ENCODE results near the gene GBP1. TPM values are rescaled to one million over a fixed set of nuclear protein-coding genes. Genes with fewer than 3 reads are reported as not detected.
A peak's percentile ranks its signal among the peaks of the same experiment; 100 is the strongest.

GBP1 gene, protein sequence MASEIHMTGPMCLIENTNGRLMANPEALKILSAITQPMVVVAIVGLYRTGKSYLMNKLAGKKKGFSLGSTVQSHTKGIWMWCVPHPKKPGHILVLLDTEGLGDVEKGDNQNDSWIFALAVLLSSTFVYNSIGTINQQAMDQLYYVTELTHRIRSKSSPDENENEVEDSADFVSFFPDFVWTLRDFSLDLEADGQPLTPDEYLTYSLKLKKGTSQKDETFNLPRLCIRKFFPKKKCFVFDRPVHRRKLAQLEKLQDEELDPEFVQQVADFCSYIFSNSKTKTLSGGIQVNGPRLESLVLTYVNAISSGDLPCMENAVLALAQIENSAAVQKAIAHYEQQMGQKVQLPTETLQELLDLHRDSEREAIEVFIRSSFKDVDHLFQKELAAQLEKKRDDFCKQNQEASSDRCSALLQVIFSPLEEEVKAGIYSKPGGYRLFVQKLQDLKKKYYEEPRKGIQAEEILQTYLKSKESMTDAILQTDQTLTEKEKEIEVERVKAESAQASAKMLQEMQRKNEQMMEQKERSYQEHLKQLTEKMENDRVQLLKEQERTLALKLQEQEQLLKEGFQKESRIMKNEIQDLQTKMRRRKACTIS
- 20.4 and 29.0 TPM in 2 replicates for total RNA-seq

DNA sequence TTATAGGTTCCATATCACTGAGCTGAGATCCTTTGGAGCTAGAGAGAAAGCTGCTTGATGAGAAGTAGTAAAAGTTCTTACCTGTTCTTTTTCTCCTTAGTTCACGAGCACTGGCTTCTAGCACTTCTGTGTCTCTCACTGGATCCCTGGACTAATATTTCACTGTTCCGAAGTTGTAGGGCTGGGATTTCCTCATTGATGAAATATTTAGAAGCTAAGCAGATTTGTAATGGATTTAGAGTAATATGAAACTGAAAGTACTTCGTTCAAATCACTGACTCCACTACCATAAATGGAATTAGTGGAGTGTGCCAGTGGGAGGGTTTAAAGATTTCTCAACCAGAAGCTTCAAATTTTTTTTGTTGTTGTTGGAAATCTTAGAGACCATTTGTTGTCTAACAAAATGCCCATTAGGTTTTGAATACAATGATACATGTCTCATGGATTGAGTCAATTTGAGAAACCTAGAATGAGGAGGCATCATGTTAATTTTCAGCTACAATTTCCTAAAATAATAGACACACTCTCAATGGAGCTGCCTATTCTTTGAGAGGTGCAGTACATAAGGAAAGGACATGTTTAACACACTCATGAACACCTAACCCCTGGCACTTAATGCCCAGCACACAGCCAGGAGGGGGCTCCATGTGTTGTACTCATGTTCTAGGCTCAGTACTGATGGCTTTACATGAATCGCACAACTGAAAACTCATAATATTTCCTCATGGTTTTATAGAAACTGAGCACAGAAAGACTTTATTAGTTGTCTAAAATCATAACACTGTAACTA lies at the start of gene GBP1:
GBP1 (minus strand) TSS at position 130 of the 790 bp plus-strand sequence. CDS start 1,974 bp downstream, outside the sequence.
- TF ChIP-seq, protein P1, sequence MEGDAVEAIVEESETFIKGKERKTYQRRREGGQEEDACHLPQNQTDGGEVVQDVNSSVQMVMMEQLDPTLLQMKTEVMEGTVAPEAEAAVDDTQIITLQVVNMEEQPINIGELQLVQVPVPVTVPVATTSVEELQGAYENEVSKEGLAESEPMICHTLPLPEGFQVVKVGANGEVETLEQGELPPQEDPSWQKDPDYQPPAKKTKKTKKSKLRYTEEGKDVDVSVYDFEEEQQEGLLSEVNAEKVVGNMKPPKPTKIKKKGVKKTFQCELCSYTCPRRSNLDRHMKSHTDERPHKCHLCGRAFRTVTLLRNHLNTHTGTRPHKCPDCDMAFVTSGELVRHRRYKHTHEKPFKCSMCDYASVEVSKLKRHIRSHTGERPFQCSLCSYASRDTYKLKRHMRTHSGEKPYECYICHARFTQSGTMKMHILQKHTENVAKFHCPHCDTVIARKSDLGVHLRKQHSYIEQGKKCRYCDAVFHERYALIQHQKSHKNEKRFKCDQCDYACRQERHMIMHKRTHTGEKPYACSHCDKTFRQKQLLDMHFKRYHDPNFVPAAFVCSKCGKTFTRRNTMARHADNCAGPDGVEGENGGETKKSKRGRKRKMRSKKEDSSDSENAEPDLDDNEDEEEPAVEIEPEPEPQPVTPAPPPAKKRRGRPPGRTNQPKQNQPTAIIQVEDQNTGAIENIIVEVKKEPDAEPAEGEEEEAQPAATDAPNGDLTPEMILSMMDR (IDR thresholded peaks at IDR 0.05; ENCODE audit: insufficient read depth, low read length, poor library complexity, severe bottlenecking) = no peak
- Histone ChIP-seq H3K36me3 (ENCODE audit: control insufficient read depth, insufficient read depth, low read length) (no peaks in the 10 kb centered on the region), H3K4me3 (ENCODE audit: low read depth, low read length) (peak within 1 kb of the TSS; percentile 54), H3K27me3 (ENCODE audit: control insufficient read depth, insufficient read depth, low read length) (no peaks in the 10 kb centered on the region)
- DNase-seq (ENCODE audit: low read depth) = peak; percentile 62

DNA sequence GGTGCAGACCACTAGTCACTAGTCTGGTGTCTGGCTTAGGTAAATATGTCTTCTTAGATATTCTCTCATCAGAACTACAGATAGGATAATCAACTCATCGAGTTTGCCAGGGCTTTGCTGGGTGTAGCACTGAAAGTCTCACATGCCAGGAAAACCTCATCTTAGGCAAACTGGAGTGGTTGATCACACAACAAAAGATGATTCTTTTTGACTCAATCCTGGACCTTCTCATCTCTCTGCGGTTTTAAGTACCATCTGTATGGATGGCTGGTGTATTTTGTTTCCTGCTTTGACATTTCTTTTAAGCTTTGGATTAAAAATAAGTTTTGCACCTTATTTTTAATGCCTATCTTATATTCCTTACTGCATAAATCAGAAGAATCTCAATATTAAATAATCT lies 49.7 kb upstream of the GBP1 start:
- Histone ChIP-seq H3K4me3 (ENCODE audit: low read depth, low read length) (no peak overlapping the region), H3K27me3 (ENCODE audit: control insufficient read depth, insufficient read depth, low read length) (no peaks in the 10 kb centered on the region), H3K36me3 (ENCODE audit: control insufficient read depth, insufficient read depth, low read length) (no peaks in the 10 kb centered on the region)
- no peak for DNase-seq (ENCODE audit: low read depth)
- TF ChIP-seq, protein P1 (IDR thresholded peaks at IDR 0.05; ENCODE audit: insufficient read depth, low read length, poor library complexity, severe bottlenecking) = no peak

DNA sequence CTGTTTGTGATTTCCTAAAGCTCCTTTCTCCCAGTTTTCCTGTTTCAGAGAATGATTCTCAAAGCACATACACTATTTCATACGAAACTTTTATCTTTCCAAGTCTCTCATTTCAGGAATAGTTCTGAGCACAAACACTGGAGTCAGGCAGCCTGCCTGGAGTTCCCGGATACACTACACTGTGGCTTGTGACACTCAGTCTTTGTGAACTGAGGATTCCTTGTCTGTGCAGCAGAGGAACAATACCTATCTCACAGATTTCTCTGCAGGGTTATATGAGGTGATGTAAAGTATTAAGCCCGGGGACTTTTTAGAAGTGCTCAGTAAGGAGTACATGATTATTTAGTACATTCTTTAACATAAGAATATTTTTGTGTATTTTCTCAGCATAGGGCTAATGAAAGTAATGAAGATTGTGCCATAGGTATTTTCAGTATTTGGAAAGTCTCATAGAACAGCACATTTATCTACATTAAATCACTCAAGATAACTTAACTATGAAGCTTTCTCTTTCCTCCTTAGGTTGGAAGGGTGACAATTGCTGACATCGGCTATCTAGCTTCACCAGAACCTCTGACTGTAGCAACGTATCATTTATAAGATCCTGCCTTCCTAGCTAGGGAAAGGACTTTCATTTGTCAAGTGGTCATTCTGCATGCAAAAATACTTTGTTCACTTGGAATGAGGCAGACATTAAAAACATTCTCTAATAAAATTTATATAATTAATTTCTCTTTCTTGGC lies 48.0 kb upstream of the GBP1 start:
- TF ChIP-seq, protein P1 (IDR thresholded peaks at IDR 0.05; ENCODE audit: insufficient read depth, low read length, poor library complexity, severe bottlenecking) = no peak
- Histone ChIP-seq H3K4me3 (ENCODE audit: low read depth, low read length) (no peak overlapping the region), H3K36me3 (ENCODE audit: control insufficient read depth, insufficient read depth, low read length) (no peaks in the 10 kb centered on the region), H3K27me3 (ENCODE audit: control insufficient read depth, insufficient read depth, low read length) (no peaks in the 10 kb centered on the region)
- no peak for DNase-seq (ENCODE audit: low read depth)

- TF ChIP-seq, protein P1 (IDR thresholded peaks at IDR 0.05; ENCODE audit: insufficient read depth, low read length, poor library complexity, severe bottlenecking) = no peak
- H3K27me3 ChIP-seq (ENCODE audit: control insufficient read depth, insufficient read depth, low read length) = no peaks in the 10 kb centered on the region
- no peak for DNase-seq (ENCODE audit: low read depth)
Measured at GRCh38 chr1:89104687-89105086, 39.7 kb upstream of the GBP1 start.

GRCh38 chr1:89104147-89104546 lies 39.1 kb upstream of the GBP1 start:
- H3K4me3 ChIP-seq (ENCODE audit: low read depth, low read length) = no peak overlapping the region
- H3K27me3 ChIP-seq (ENCODE audit: control insufficient read depth, insufficient read depth, low read length) = no peaks in the 10 kb centered on the region
- no peaks in the 10 kb centered on the region for H3K36me3 ChIP-seq (ENCODE audit: control insufficient read depth, insufficient read depth, low read length)
- TF ChIP-seq, protein P1 (IDR thresholded peaks at IDR 0.05; ENCODE audit: insufficient read depth, low read length, poor library complexity, severe bottlenecking) = no peak
- DNase-seq (ENCODE audit: low read depth) = no peak

More at GRCh38 chr1:89104687-89105086, 39.7 kb upstream of the GBP1 start:
- Histone ChIP-seq H3K4me3 (ENCODE audit: low read depth, low read length) (no peak overlapping the region), H3K36me3 (ENCODE audit: control insufficient read depth, insufficient read depth, low read length) (no peaks in the 10 kb centered on the region)

All from kidney epithelial cell (primary cell).